ENCODE results near the gene HOXD13. TPM values are rescaled to one million over a fixed set of nuclear protein-coding genes. Genes with fewer than 3 reads are reported as not detected.

Gene HOXD13
- total RNA-seq, 1 experiment from 2014 or later: not detected

- Mint-ChIP-seq H3K4me3 (ENCODE audit: unreplicated experiment) (no peak overlapping the region), H3K27me3 (ENCODE audit: insufficient read depth, unreplicated experiment) (no peaks in the 10 kb centered on the region), H3K27ac (ENCODE audit: low read depth, unreplicated experiment) (no peak overlapping the region), H3K36me3 (ENCODE audit: insufficient read depth, unreplicated experiment) (no peaks in the 10 kb centered on the region), H3K9me3 (ENCODE audit: unreplicated experiment) (no peaks in the 10 kb centered on the region), H3K4me1 (ENCODE audit: insufficient read depth, unreplicated experiment) (no peaks in the 10 kb centered on the region)
- DNase-seq (ENCODE audit: unreplicated experiment): no peak
- no peak for TF ChIP-seq CTCF (IDR thresholded peaks at IDR 0.05; ENCODE audit: unreplicated experiment)
- ChIA-PET POLR2A (no interaction called here), CTCF (interaction anchor here (1.0 to 10.1 kb wide), 7 partner anchors 9 to 1012 kb away, joined by 3 to 175 read pairs (median 5); no protein-coding TSS in a partner anchor)
- intact Hi-C loops (cut with micrococcal nuclease): no loop called here
- no TSS peak for BruUV-seq (replicated peaks)
Observed at GRCh38 chr2:176136374-176137251, 44.1 kb downstream of the HOXD13 start.

GRCh38 chr2:176137252-176137580 is 44.7 kb downstream of the HOXD13 start:
- DNase-seq (ENCODE audit: unreplicated experiment): no peak
- CTCF ChIA-PET: interaction anchor here (1.1 to 10.1 kb wide), 5 partner anchors 9 to 521 kb away, joined by 3 to 175 read pairs (median 84); no protein-coding TSS in a partner anchor
- no peaks in the 10 kb centered on the region for H3K9me3 Mint-ChIP-seq (ENCODE audit: unreplicated experiment)
- no peaks in the 10 kb centered on the region for H3K36me3 Mint-ChIP-seq (ENCODE audit: insufficient read depth, unreplicated experiment)
- no peak overlapping the region for H3K27ac Mint-ChIP-seq (ENCODE audit: low read depth, unreplicated experiment)
- POLR2A ChIA-PET: no interaction called here
- no peak for TF ChIP-seq CTCF (IDR thresholded peaks at IDR 0.05; ENCODE audit: unreplicated experiment)
- no TSS peak for BruUV-seq (replicated peaks)
- H3K27me3 Mint-ChIP-seq (ENCODE audit: insufficient read depth, unreplicated experiment): no peaks in the 10 kb centered on the region
- no peaks in the 10 kb centered on the region for H3K4me1 Mint-ChIP-seq (ENCODE audit: insufficient read depth, unreplicated experiment)
- intact Hi-C loops (cut with micrococcal nuclease): no loop called here
- no peak overlapping the region for H3K4me3 Mint-ChIP-seq (ENCODE audit: unreplicated experiment)

GRCh38 chr2:176137906-176138305 is 45.4 kb downstream of the HOXD13 start:
- Mint-ChIP-seq H3K27me3 (ENCODE audit: insufficient read depth, unreplicated experiment) (no peaks in the 10 kb centered on the region), H3K4me3 (ENCODE audit: unreplicated experiment) (no peak overlapping the region), H3K27ac (ENCODE audit: low read depth, unreplicated experiment) (no peak overlapping the region), H3K9me3 (ENCODE audit: unreplicated experiment) (no peaks in the 10 kb centered on the region), H3K36me3 (ENCODE audit: insufficient read depth, unreplicated experiment) (no peaks in the 10 kb centered on the region), H3K4me1 (ENCODE audit: insufficient read depth, unreplicated experiment) (no peaks in the 10 kb centered on the region)
- intact Hi-C loops (cut with micrococcal nuclease): no loop called here
- BruUV-seq (replicated peaks): no TSS peak
- no peak for DNase-seq (ENCODE audit: unreplicated experiment)
- TF ChIP-seq CTCF (IDR thresholded peaks at IDR 0.05; ENCODE audit: unreplicated experiment): no peak
- POLR2A ChIA-PET: interaction anchor here (0.6 to 0.8 kb wide), 2 partner anchors 25 to 417 kb away, joined by 3 read pairs; no protein-coding TSS in a partner anchor
- CTCF ChIA-PET: interaction anchor here (0.6 to 10.1 kb wide), 8 partner anchors 10 to 1263 kb away, joined by 3 to 190 read pairs (median 44); no protein-coding TSS in a partner anchor

- intact Hi-C loops (cut with micrococcal nuclease): no loop called here
- ChIA-PET POLR2A (no interaction called here), CTCF (interaction anchor here (0.7 to 10.1 kb wide), 11 partner anchors 12 to 940 kb away, joined by 3 to 190 read pairs (median 25); no protein-coding TSS in a partner anchor)
- no peak for TF ChIP-seq CTCF (IDR thresholded peaks at IDR 0.05; ENCODE audit: unreplicated experiment)
- no TSS peak for BruUV-seq (replicated peaks)
- Mint-ChIP-seq H3K9me3 (ENCODE audit: unreplicated experiment) (no peaks in the 10 kb centered on the region), H3K27ac (ENCODE audit: low read depth, unreplicated experiment) (no peak overlapping the region), H3K4me1 (ENCODE audit: insufficient read depth, unreplicated experiment) (no peaks in the 10 kb centered on the region), H3K4me3 (ENCODE audit: unreplicated experiment) (no peak overlapping the region), H3K36me3 (ENCODE audit: insufficient read depth, unreplicated experiment) (no peaks in the 10 kb centered on the region), H3K27me3 (ENCODE audit: insufficient read depth, unreplicated experiment) (no peaks in the 10 kb centered on the region)
- DNase-seq (ENCODE audit: unreplicated experiment): no peak
Observed at GRCh38 chr2:176138526-176138922, 46.0 kb downstream of the HOXD13 start.
